Measurements from ENCODE around the gene CPVL.

The CPVL gene

DNA sequence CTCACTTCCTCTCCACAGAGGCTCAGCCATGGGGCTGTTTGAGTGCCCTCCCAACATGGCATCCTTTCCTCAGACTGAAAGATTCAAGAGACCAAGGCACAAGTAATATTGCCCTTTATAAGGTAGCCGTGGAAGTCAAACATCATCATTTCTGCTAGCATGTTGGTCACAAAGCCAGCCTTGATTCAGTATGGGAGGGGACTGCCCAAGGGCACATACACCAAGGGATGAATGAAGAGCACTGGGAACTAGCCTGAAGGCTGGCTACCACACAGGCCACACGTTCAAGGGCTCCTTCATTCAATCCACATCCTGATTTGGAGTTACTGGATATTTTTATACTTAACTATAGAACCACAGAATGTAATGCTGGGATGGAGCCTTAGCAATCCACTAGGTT is 39.3 kb downstream of the CPVL start:
- H3K4me3 ChIP-seq (ENCODE audit: low read length) = no peak overlapping the region
- H3K4me1 ChIP-seq (ENCODE audit: control insufficient read depth, low read length) = no peaks in the 10 kb centered on the region
- no peaks in the 10 kb centered on the region for H3F3A ChIP-seq (ENCODE audit: control insufficient read depth, insufficient read depth)
- no peak overlapping the region for H3K4me2 ChIP-seq (ENCODE audit: low read length)
- peaks cover 19% of the 10 kb centered on the region for H3K27me3 ChIP-seq (ENCODE audit: control insufficient read depth, low read length)
- H3K9me3 ChIP-seq (ENCODE audit: control insufficient read depth, insufficient read depth, low read length) = no peaks in the 10 kb centered on the region
- H3K27ac ChIP-seq (ENCODE audit: low read depth, low read length) = no peak overlapping the region
- TF ChIP-seq, protein P1, sequence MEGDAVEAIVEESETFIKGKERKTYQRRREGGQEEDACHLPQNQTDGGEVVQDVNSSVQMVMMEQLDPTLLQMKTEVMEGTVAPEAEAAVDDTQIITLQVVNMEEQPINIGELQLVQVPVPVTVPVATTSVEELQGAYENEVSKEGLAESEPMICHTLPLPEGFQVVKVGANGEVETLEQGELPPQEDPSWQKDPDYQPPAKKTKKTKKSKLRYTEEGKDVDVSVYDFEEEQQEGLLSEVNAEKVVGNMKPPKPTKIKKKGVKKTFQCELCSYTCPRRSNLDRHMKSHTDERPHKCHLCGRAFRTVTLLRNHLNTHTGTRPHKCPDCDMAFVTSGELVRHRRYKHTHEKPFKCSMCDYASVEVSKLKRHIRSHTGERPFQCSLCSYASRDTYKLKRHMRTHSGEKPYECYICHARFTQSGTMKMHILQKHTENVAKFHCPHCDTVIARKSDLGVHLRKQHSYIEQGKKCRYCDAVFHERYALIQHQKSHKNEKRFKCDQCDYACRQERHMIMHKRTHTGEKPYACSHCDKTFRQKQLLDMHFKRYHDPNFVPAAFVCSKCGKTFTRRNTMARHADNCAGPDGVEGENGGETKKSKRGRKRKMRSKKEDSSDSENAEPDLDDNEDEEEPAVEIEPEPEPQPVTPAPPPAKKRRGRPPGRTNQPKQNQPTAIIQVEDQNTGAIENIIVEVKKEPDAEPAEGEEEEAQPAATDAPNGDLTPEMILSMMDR (IDR thresholded peaks at IDR 0.05; ENCODE audit: low read depth, low read length, poor library complexity, severe bottlenecking) = no peak
- TF ChIP-seq EZH2phosphoT487 (IDR thresholded peaks at IDR 0.05; ENCODE audit: borderline replicate concordance, low read length) = no peak
- H3K36me3 ChIP-seq (ENCODE audit: control insufficient read depth, low read length) = no peaks in the 10 kb centered on the region
- no peaks in the 10 kb centered on the region for H3K9me2 ChIP-seq (replicated peaks; ENCODE audit: control insufficient read depth, low read length)
- no peaks in the 10 kb centered on the region for H3K79me2 ChIP-seq (ENCODE audit: control insufficient read depth, low read length)
- H4K20me1 ChIP-seq (ENCODE audit: control insufficient read depth, insufficient read depth, low read depth, low read length) = 0 out of 2 replicates have a peak, but pooled peaks cover 3% of the 10 kb centered on the region

- Histone ChIP-seq H3K9me2 (replicated peaks; ENCODE audit: control insufficient read depth, low read length) (no peaks in the 10 kb centered on the region), H3K79me2 (ENCODE audit: control insufficient read depth, low read length) (no peaks in the 10 kb centered on the region), H3K9me3 (ENCODE audit: control insufficient read depth, insufficient read depth, low read length) (no peaks in the 10 kb centered on the region), H3K27me3 (ENCODE audit: control insufficient read depth, low read length) (peaks cover 18% of the 10 kb centered on the region), H3K4me2 (ENCODE audit: low read length) (no peak overlapping the region), H3K36me3 (ENCODE audit: control insufficient read depth, low read length) (no peaks in the 10 kb centered on the region), H3K4me1 (ENCODE audit: control insufficient read depth, low read length) (no peaks in the 10 kb centered on the region), H3K27ac (ENCODE audit: low read depth, low read length) (no peak overlapping the region), H4K20me1 (ENCODE audit: control insufficient read depth, insufficient read depth, low read depth, low read length) (0 out of 2 replicates have a peak, but pooled peaks cover 3% of the 10 kb centered on the region), H3F3A (ENCODE audit: control insufficient read depth, insufficient read depth) (no peaks in the 10 kb centered on the region), H3K4me3 (ENCODE audit: low read length) (no peak overlapping the region)
- no peak for TF ChIP-seq EZH2phosphoT487 (IDR thresholded peaks at IDR 0.05; ENCODE audit: borderline replicate concordance, low read length)
- TF ChIP-seq, protein P1 (IDR thresholded peaks at IDR 0.05; ENCODE audit: low read depth, low read length, poor library complexity, severe bottlenecking) = no peak
Measured at GRCh38 chr7:29106669-29106988, 39.7 kb downstream of the CPVL start.

DNA sequence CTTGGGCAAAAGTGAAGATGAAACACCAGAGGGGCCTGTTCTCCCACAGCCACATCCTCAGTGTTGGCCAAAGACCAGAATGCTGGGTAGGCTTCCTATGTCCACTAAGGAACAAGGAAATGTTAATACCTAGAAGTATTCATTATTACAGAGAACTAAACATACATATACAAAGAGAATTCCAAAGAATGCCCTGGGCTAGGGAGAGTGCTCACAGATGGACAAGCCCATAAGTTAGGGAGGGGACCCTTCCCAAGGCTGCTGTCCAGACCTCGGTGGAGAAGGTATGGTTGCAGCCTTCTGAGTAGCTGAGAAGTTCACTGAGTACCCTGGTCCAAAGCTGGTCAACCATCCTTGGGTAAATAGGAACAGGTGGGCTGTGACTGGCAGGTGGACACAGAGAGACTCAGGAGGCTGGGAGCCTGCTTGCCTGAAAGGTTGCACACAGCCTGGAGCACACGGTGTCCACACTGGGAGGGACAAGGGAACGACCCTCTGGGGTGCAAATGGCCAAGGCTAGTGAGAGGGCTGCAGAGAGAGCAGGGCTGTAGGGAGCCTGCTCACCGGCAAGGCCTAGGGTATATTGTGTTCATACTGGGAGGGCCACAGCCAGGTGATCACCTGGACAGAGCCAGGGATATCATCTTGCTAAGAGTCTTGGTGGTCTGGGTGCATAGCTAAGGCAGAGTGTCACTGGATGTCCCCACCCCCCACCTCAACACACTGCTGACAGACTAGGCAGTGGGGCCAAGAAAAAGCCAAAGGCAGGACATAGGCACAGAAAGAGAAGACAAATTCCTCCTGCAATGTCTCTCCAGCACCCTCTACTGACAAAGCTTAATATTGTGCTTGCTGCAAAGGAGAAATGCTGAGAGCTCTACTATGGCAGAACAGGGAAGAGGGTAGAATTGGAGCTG is 40.3 kb downstream of the CPVL start:
- no peaks in the 10 kb centered on the region for H3K9me3 ChIP-seq (ENCODE audit: control insufficient read depth, insufficient read depth, low read length)
- H3K4me3 ChIP-seq (ENCODE audit: low read length) = no peak overlapping the region
- no peaks in the 10 kb centered on the region for H3K79me2 ChIP-seq (ENCODE audit: control insufficient read depth, low read length)
- TF ChIP-seq, protein P1 (IDR thresholded peaks at IDR 0.05; ENCODE audit: low read depth, low read length, poor library complexity, severe bottlenecking) = peak; percentile 84
- no peak for TF ChIP-seq EZH2phosphoT487 (IDR thresholded peaks at IDR 0.05; ENCODE audit: borderline replicate concordance, low read length)
- H3K27ac ChIP-seq (ENCODE audit: low read depth, low read length) = no peak overlapping the region
- no peaks in the 10 kb centered on the region for H3K36me3 ChIP-seq (ENCODE audit: control insufficient read depth, low read length)
- no peak overlapping the region for H3K4me2 ChIP-seq (ENCODE audit: low read length)
- peaks cover 16% of the 10 kb centered on the region for H3K27me3 ChIP-seq (ENCODE audit: control insufficient read depth, low read length)
- no peaks in the 10 kb centered on the region for H3K4me1 ChIP-seq (ENCODE audit: control insufficient read depth, low read length)
- no peaks in the 10 kb centered on the region for H3F3A ChIP-seq (ENCODE audit: control insufficient read depth, insufficient read depth)
- H4K20me1 ChIP-seq (ENCODE audit: control insufficient read depth, insufficient read depth, low read depth, low read length) = 0 out of 2 replicates have a peak, but pooled peaks cover 3% of the 10 kb centered on the region
- no peaks in the 10 kb centered on the region for H3K9me2 ChIP-seq (replicated peaks; ENCODE audit: control insufficient read depth, low read length)
